Neural crest cell (in vitro differentiated cells): ENCODE data around the gene ELOVL3. TPM values are rescaled to one million over a fixed set of nuclear protein-coding genes. Genes with fewer than 3 reads are reported as not detected.

Experiments
- DNase-seq: peaks from one replicate; pipeline ENCODE4 v3.0.0; 2021; ENCODE audit warnings: low read depth, mixed read lengths, low spot score
- H3K27ac Mint-ChIP-seq: one replicate; pipeline ENCODE4 v1.8.0; 2021; ENCODE audit warnings: mild to moderate bottlenecking, mixed read lengths; ENCODE audit not compliant: unreplicated experiment
- H3K27me3 Mint-ChIP-seq: 2 replicates; pipeline ENCODE4 v1.8.0; 2021; ENCODE audit warnings: low read depth, mild to moderate bottlenecking, mixed read lengths
- H3K36me3 Mint-ChIP-seq: 2 replicates; pipeline ENCODE4 v1.8.0; 2021; ENCODE audit warnings: low read depth, mild to moderate bottlenecking, mixed read lengths
- H3K4me1 Mint-ChIP-seq: 2 replicates; pipeline ENCODE4 v1.8.0; 2021; ENCODE audit warnings: mixed read lengths
- H3K4me3 Mint-ChIP-seq: one replicate; pipeline ENCODE4 v1.8.0; 2021; ENCODE audit warnings: mild to moderate bottlenecking, mixed read lengths
- H3K9me3 Mint-ChIP-seq: 2 replicates; pipeline ENCODE4 v1.8.0; 2021; ENCODE audit warnings: mixed read lengths
- total RNA-seq: library from RNA; stranded (reverse); gene quantifications from 2 replicates; pipeline ENCODE4 v1.2.1, GENCODE V29; 2021
- TF ChIP-seq, protein P1 (sequence below): fragments of 200-600 bp; sonication (generic); conservative IDR thresholded peaks from 2 replicates; pipeline ENCODE4 v1.5.0; 2021; ENCODE audit warnings: antibody characterized with exemption, mild to moderate bottlenecking

Gene ELOVL3
- total RNA-seq, 1 donor from 2014 or later = 0.23 TPM

- no peaks in the 10 kb centered on the region for H3K4me1 Mint-ChIP-seq
- H3K27ac Mint-ChIP-seq = peak overlapping the region; percentile 60
- H3K9me3 Mint-ChIP-seq = peaks cover 14% of the 10 kb centered on the region
- H3K27me3 Mint-ChIP-seq = peaks cover 2% of the 10 kb centered on the region
- no peak overlapping the region for H3K4me3 Mint-ChIP-seq
- TF ChIP-seq, protein P1, sequence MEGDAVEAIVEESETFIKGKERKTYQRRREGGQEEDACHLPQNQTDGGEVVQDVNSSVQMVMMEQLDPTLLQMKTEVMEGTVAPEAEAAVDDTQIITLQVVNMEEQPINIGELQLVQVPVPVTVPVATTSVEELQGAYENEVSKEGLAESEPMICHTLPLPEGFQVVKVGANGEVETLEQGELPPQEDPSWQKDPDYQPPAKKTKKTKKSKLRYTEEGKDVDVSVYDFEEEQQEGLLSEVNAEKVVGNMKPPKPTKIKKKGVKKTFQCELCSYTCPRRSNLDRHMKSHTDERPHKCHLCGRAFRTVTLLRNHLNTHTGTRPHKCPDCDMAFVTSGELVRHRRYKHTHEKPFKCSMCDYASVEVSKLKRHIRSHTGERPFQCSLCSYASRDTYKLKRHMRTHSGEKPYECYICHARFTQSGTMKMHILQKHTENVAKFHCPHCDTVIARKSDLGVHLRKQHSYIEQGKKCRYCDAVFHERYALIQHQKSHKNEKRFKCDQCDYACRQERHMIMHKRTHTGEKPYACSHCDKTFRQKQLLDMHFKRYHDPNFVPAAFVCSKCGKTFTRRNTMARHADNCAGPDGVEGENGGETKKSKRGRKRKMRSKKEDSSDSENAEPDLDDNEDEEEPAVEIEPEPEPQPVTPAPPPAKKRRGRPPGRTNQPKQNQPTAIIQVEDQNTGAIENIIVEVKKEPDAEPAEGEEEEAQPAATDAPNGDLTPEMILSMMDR = no peak
- peaks cover 6% of the 10 kb centered on the region for H3K36me3 Mint-ChIP-seq
- DNase-seq = no peak
These were observed 34.1 kb upstream of the ELOVL3 start for GRCh38 chr10:102191956-102192355.

DNA sequence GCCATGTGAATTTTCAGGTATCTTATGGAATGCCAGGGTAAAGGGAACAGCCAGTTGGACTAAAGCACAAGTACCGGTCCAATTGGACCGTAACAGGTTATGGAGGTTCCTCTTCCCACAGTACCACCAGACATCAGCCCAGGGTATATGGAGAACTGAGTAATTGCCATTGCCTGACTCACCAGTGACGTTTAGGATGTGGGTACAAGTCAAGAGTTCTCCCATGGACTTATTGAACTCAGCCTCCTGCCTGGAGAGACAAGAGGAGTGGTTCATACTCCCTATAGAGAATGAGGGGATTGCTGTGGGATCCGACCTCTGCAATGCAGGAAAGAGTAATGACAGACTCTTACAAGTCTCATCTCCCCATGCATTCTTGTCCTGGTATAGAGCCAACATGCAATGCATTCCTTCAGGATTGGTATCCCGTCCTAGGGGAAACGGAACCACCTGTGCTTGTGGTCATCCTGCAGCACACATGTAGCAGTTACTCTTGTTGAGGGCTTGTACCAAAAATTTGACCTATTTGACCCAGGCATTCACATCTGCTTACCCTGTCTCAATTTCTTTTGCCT, 30.7 kb upstream of the ELOVL3 start:
- Mint-ChIP-seq H3K27me3 (peaks cover 2% of the 10 kb centered on the region), H3K4me1 (no peaks in the 10 kb centered on the region), H3K27ac (no peak overlapping the region), H3K9me3 (peaks cover 11% of the 10 kb centered on the region), H3K4me3 (no peak overlapping the region), H3K36me3 (peaks cover 3% of the 10 kb centered on the region)
- TF ChIP-seq, protein P1 = no peak
- DNase-seq = no peak

DNA sequence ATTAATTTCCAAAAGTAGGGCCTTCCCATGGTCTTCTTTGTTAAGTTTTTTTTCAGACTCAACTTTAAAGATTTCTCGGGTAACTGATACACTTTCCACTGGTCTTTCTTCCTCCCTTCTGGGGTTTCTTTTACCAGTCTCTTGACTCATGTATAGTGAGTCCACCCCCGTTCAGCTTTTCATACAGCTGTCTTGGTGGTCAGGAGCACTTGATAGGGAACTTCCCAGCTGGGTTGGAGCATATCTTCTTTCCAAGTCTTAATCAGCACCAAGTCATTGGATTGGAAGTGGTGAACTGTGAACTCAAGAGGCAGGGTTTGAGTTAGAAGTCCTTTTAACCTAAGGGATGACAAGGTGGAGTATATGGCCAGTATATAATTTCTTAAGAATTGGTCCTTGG, 29.2 kb upstream of the ELOVL3 start:
- DNase-seq = no peak
- peaks cover 5% of the 10 kb centered on the region for H3K9me3 Mint-ChIP-seq
- H3K4me1 Mint-ChIP-seq = no peaks in the 10 kb centered on the region
- no peak overlapping the region for H3K4me3 Mint-ChIP-seq
- peaks cover 2% of the 10 kb centered on the region for H3K27me3 Mint-ChIP-seq
- no peak overlapping the region for H3K27ac Mint-ChIP-seq
- TF ChIP-seq, protein P1 = no peak
- H3K36me3 Mint-ChIP-seq = peaks cover 2% of the 10 kb centered on the region

- Mint-ChIP-seq H3K4me1 (no peaks in the 10 kb centered on the region), H3K27me3 (peaks cover 8% of the 10 kb centered on the region), H3K9me3 (peaks cover 2% of the 10 kb centered on the region), H3K36me3 (no peaks in the 10 kb centered on the region), H3K4me3 (no peak overlapping the region), H3K27ac (no peak overlapping the region)
- TF ChIP-seq, protein P1 = no peak
- no peak for DNase-seq
These were observed 28.1 kb upstream of the ELOVL3 start for GRCh38 chr10:102198027-102198426.

DNA sequence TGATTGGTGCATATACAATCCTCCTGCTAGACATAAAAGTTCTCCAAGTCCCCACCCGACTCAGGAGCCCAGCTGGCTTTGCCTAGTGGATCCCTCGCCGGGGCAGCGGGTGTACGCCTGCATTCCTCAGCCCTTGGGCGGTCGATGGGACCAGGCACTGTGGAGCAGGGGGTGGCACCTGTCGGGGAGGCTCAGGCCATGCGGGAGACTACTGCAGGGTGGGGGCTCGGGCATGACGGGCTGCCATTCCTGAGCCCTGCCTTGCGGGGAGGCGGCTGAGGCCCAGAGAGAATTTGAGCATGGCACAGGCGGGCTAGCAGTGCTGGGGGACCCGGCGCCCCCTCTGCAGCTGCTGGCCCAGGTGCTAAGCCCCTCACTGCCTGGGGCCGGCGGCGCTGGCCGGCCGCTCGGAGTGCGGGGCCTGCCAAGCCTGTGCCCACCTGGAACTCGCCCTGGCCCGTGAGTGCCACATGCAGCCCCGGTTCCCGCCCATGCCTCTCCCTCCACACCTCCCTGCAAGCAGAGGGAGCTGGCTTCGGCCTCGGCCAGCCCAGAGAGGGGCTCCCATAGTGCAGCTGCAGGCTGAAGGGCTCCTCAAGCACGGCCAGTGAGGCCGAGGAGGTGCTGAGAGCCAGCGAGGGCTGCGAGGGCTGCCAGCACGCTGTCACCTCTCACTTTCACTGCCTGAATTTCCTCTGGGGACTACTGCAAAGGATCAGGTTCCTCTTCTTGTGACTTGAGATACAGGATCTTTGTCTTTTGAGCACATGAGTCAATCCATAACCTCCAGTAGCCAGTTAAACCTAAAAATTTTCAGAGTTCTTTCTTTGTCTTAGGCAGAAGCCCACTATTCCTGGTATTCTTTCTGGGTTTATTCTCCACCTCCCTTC, 25.1 kb upstream of the ELOVL3 start:
- Mint-ChIP-seq H3K27ac (no peak overlapping the region), H3K36me3 (no peaks in the 10 kb centered on the region), H3K4me3 (no peak overlapping the region), H3K9me3 (no peaks in the 10 kb centered on the region), H3K4me1 (no peaks in the 10 kb centered on the region), H3K27me3 (peaks cover 14% of the 10 kb centered on the region)
- TF ChIP-seq, protein P1 = no peak
- DNase-seq = no peak
